ENCODE measurements around the gene ACR.

Gene ACR

DNA sequence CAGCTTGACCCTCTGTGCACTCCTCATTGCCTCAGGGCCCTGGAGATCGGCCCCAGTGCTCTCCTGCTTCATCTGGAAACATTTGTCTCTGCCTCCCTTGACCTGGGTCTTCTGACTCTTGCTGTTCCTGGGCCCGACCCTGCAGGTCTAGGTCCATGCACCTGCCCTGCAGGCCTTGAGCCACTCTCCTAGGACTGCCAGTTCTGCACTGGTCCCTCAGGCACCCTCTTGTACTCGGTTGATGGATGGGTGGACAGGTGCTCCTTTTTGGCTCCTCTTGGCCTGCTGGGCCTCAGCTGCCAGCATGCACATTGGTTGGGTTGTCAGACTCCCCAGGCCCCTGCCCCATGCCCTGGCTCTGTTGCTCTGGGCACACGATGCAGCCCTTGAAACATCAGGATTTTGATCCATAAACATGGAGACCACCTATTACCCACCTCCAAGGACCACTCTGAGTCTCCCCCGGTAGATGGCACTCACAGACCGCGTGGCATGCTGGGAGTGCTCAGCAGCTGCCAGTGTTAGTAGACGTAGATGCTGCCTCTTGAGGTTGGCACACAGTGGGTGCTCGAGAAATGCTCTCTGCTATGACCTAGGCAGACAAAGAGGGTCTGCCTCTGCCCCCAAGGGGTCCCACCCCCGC, 20.2 kb upstream of the ACR start:
- no peak for DNase-seq

DNA sequence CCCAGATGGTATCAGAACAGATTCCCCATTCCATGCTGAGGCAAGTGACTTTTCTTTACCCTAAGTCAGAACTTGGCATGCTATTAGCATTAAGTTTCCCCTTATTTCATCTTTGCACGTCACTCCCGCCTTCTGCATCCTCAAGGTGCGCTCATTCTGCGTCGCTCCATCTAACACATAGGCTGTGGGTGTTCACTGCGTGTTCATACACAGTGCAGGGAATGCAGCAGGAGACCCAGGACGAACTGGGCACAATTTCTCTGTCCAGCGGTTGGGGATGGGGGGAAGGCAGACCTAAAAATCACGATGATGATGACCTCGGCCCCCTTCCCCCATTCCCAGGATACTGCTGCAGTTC, 19.7 kb upstream of the ACR start:
- no peak for DNase-seq

DNA sequence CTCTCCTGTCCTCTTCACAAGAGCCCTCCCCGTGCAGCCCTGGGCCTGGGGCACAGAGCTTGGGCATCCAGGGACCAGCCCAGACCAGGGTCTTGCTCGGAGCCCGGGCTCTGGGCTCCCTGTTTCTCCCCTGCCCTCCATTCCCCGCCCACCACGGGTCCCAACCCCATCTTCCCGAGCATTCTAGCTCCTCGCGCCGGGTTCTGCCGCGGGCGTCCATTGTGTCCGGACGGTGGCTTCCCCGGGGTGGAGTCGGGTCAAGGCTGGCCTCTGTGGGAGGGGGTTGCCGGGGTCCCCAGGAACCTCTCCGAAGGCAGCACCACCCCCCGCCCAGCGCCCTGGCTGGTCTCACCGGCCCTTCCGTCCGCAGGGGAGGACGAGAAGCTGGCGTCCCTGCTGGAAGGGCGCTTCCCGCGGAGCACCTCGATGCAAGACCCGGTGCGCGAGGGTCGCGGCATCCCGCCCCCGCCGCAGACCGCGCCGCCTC, 18.1 kb upstream of the ACR start:
- no peak for DNase-seq

DNA sequence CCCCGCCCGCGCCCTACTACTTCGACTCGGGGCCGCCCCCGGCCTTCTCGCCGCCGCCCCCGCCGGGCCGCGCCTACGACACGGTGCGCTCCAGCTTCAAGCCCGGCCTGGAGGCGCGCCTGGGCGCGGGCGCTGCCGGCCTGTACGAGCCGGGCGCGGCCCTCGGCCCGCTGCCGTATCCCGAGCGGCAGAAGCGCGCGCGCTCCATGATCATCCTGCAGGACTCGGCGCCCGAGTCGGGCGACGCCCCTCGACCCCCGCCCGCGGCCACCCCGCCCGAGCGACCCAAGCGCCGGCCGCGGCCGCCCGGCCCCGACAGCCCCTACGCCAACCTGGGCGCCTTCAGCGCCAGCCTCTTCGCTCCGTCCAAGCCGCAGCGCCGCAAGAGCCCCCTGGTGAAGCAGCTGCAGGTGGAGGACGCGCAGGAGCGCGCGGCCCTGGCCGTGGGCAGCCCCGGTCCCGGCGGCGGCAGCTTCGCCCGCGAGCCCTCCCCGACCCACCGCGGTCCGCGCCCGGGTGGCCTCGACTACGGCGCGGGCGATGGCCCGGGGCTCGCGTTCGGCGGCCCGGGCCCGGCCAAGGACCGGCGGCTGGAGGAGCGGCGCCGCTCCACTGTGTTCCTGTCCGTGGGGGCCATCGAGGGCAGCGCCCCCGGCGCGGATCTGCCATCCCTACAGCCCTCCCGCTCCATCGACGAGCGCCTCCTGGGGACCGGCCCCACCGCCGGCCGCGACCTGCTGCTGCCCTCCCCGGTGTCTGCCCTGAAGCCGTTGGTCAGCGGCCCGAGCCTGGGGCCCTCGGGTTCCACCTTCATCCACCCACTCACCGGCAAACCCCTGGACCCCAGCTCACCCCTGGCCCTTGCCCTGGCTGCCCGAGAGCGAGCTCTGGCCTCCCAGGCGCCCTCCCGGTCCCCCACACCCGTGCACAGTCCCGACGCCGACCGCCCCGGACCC, 17.4 kb upstream of the ACR start:
- DNase-seq: no peak

DNA sequence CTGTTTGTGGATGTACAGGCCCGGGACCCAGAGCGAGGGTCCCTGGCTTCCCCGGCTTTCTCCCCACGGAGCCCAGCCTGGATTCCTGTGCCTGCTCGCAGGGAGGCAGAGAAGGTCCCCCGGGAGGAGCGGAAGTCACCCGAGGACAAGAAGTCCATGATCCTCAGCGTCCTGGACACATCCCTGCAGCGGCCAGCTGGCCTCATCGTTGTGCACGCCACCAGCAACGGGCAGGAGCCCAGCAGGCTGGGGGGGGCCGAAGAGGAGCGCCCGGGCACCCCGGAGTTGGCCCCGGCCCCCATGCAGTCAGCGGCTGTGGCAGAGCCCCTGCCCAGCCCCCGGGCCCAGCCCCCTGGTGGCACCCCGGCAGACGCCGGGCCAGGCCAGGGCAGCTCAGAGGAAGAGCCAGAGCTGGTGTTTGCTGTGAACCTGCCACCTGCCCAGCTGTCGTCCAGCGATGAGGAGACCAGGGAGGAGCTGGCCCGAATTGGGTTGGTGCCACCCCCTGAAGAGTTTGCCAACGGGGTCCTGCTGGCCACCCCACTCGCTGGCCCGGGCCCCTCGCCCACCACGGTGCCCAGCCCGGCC, 16.7 kb upstream of the ACR start:
- no peak for DNase-seq

DNA sequence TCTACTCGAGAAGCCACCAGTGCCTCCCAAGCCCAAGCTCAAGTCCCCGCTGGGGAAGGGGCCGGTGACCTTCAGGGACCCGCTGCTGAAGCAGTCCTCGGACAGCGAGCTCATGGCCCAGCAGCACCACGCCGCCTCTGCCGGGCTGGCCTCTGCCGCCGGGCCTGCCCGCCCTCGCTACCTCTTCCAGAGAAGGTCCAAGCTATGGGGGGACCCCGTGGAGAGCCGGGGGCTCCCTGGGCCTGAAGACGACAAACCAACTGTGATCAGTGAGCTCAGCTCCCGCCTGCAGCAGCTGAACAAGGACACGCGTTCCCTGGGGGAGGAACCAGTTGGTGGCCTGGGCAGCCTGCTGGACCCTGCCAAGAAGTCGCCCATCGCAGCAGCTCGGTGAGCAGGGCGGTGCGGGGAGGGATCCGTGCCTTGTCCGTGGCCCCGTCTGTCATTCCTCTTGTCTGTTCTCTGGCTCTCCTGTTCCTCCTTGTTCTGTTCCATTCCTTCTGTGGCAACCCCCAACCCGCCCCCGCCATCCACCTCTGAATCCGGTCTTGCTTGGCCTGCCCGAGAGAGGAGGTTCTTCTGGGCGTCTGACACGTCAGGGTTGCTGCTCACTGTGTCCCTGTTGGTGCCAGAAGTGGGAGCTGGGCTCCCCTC, 15.8 kb upstream of the ACR start:
- DNase-seq: no peak

- DNase-seq: no peak
These were observed 15.1 kb upstream of the ACR start for GRCh38 chr22:50722716-50723428.

DNA sequence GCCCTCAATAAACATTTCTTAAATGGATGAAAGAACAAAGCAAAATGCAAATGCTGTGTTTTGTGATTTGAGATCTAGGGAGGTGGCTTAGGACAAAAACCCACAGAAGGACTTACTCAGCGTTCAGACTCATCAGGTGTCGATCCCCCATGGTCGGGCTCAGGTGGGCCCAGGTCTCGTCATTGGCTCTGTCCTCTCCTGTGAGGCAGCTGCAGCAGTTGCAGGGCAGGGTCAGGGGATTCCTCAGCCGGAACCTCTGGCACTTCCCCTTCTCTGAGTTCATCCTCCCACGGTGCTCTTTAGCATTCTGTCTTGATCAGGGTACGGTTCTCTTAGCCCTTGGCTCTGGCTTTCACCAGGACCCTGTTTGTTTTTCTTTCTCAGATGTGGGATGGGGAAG, 14.0 kb upstream of the ACR start:
- no peak for DNase-seq

DNA sequence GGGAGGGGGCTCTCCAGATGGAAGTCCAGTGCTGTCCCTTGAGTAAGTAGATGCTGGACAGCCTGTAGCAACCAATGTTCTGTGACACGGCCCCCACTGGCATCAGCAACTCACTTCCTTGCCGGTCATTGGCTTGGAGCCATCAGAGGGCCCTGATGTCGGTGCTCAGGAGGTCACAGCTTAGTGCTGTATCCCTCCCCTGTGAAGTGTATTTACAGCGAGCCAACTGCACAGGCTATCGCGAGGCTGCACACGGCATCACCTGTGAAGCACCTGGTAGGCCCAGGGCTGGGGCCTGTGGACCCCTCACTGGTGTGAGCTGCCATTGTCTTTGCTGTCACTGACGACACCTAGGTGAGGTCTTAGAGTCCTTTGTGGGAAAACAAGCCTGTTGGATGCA, 13.4 kb upstream of the ACR start:
- DNase-seq: no peak

- DNase-seq: no peak
These were observed 12.4 kb upstream of the ACR start for GRCh38 chr22:50725597-50725996.

DNA sequence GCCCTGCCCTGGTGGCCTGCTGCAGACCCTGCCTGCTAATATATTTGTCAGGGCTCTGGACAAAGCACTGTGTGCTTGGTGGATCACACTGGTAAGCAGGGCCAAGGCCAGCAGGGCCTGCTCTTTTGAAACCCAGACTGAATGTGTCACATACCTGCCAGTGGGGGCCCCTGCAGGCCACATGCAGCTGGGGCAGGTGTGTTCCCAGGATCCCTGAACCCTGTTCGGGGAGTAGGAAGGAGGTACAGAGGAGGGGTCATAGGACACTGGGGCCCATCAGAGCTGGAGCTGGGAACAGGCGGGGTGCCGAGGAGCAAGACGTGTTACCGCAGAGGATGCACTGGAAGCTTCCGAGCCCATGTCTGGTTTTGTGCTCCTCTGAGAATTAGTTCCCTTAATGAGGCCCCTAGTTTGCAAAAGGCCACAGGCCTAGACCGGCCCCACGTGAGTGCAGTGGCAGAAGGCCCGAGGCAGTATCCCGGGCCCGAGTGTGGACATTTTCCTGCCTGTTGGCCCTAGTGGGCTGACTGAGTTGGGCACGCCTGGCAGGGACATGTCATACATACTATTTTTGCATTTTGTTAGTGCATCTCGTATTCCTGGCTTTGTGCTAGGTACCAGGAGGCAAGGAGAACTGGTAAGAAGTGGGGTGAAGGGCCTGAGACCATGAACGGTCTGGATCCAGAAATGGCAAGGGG, 11.2 kb upstream of the ACR start:
- no peak for DNase-seq

DNA sequence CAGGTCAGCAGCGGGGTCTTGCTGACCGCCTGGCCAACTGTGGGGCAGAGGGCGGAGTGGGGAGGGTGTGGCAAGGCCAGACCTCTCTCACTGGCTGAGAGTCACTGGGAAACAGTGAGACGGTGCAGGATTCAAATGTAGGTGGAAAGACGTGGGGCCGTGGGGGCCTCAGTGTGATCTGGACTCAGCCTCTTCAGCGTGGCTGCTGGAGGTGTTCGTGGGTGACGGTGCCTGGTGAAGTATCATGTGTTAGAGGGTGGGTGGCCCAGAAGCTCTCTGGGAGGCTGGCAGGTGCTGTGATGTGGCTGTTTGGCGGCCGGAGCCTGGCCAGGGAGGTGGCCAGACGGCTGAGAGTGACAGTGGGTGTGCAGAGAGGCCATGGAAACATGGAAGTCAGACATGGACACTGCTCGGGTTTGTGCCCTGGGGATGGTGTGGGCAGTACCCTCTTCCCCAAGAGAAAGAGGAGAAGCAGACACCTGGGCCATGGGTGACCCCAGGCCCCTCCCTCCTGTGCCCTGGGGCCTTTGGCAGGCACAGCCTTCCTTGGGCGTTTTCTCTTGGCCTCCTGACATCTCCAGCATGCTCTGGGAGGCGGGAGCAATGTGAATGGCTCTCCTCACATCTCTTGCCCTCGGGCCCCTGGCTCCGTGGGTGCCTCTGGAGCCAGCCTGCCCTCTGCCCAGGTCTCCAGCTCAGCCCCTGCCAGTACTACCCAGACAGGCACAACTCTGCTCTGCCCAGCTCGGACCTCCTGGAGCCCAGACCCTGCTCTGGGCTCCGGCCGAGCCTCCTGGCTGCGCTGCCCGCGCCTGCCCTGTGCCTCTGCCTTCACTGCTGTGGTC, 10.1 kb upstream of the ACR start:
- no peak for DNase-seq

DNA sequence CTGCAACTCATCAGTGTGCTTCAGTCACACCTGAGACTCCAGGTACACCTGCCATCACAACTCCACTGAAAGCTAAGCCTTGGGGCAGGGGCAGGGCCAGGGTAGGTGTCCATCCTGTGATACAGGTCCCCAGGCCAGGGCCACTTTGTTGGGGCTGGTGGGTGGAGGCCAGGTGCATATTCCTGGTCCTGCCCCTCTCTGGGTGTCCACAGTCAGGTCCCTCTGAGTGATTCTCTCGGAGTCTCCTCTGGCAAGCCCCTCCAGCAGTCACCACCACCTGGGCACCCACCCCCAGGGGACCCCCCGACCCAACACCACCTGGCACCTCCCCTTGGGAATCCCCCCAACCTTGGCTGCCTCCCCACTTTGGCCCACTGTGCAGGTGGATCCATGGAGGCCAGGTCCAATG, 9.5 kb upstream of the ACR start:
- peak; percentile 6 for DNase-seq

- peak; percentile 4 for DNase-seq
These were observed 8.5 kb upstream of the ACR start for GRCh38 chr22:50729391-50730012.

GRCh38 chr22:50730013-50730891, 7.8 kb upstream of the ACR start:
- no peak for DNase-seq

DNA sequence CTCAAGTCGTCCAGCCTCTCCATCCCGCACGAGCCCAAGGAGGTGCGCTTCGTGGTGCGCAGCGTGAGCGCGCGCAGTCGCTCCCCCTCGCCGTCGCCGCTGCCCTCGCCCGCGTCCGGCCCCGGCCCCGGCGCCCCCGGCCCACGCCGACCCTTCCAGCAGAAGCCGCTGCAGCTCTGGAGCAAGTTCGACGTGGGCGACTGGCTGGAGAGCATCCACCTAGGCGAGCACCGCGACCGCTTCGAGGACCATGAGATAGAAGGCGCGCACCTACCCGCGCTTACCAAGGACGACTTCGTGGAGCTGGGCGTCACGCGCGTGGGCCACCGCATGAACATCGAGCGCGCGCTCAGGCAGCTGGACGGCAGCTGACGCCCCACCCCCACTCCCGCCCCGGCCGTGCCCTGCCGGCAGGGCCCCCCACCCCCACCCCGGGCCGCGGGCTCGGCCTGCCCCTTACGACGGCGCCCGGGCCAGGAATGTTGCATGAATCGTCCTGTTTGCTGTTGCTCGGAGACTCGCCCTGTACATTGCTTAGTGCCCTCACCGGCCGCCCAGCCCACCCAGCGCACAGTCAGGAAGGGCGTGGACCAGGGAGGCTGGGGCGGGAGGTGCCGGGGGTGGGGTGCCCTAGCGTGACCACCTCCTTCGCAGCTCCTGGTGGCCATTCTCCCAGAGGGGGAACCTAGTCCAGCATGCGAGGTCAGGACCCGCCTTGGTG, 6.9 kb upstream of the ACR start:
- DNase-seq: no peak

DNA sequence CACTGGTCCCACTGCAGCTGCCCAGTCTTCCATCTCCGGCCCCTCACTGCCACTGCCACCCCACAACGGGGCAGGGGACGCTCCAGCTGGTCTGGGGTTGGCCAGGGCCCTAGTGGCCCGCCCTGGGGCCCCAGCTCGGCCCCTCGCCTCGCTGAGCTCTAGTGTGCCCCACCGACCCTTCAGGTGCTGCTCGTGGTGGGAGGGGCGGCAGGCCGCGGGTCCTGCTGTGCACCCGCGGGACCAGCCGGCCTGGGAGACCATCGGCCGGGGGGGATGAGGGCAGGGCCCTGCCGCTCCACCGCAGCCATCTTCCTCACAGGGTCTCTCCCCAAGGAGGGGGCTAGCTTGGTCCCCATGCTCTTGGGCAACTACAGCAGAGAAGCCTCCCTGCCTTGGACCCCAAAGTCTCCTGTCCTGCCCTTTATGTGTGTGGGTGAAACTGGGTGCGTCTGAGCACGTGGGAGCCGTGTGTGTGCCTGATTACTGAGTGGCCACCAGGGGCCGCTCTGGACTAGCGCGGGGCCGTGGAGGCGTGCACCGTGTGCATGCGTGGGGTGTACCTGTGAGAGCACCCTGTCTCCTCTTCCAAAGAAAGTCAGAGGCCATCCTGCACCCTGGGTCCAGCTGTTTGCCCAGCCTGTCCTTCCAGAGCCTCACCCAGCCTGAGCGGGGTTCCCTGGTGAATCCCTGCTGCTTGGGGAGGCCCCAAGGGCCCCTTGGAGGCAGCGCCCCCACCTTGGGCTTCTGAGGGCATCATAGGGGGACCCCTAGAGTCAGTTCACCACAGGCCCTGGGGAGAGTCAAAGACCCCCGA, 6.0 kb upstream of the ACR start:
- DNase-seq: peak; percentile 54

- no peak for DNase-seq
These were observed 5.3 kb upstream of the ACR start for GRCh38 chr22:50732681-50733080.

Measured in activated naive CD4-positive, alpha-beta T cell treated with anti-CD3 and anti-CD28 coated beads, Interleukin-2, amount 50 U/mL, for 16 hours (primary cell).